Tibial nerve (tissue), 4 donors: ENCODE results near the gene B3GNT4.
"Not testable (repeated sequence)": the region's sequence is repeated elsewhere in the genome, so short reads cannot be mapped to it uniquely, and the experiment has no call there.

Source experiments
- EP300 ChIP-seq, 2 donors: sonication (generic); formaldehyde crosslinking; IDR thresholded peaks; one replicate each; pipeline ENCODE4 v1.6.1; 2017; ENCODE audit warnings: antibody characterized with exemption in 2 of 2, mild to moderate bottlenecking in 1 of 2
- POLR2A ChIP-seq, 2 donors: fragments of 450-650 bp; IDR thresholded peaks; one replicate each; pipeline ENCODE4 v1.6.1; 2017; ENCODE audit warnings: antibody characterized with exemption in 2 of 2, mild to moderate bottlenecking in 2 of 2, moderate library complexity in 2 of 2
- TF ChIP-seq, protein P1 (sequence below), 5 experiments: fragments of 200-600 bp in 3 of 5; fragments of 450-650 bp in 2 of 5; sonication (generic) in 3 of 5; IDR thresholded peaks; one replicate each; pipeline ENCODE4 v1.5.1; 2016 to 2019; ENCODE audit warnings: antibody characterized with exemption in 5 of 5, mild to moderate bottlenecking in 3 of 5, moderate library complexity in 2 of 5

DNA sequence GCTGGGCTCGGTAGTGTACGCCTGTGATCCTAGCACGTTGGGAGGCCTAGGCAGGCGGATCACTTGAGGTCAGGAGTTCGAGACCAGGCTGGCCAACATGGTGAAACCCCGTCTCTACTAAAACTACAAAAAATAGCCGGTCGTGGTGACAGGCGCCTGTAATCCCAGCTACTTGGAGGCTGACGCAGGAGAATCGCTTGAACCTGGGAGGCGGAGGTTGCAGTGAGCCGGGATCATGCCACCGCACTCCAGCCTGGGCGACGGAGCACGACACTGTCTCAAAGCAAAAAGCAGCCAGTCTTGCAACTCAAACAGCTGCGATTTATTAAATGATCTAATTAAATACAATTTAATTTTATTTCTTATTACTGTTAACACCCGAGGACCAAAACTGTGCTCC is 698 bp upstream of the B3GNT4 start:
- TF ChIP-seq, protein P1, sequence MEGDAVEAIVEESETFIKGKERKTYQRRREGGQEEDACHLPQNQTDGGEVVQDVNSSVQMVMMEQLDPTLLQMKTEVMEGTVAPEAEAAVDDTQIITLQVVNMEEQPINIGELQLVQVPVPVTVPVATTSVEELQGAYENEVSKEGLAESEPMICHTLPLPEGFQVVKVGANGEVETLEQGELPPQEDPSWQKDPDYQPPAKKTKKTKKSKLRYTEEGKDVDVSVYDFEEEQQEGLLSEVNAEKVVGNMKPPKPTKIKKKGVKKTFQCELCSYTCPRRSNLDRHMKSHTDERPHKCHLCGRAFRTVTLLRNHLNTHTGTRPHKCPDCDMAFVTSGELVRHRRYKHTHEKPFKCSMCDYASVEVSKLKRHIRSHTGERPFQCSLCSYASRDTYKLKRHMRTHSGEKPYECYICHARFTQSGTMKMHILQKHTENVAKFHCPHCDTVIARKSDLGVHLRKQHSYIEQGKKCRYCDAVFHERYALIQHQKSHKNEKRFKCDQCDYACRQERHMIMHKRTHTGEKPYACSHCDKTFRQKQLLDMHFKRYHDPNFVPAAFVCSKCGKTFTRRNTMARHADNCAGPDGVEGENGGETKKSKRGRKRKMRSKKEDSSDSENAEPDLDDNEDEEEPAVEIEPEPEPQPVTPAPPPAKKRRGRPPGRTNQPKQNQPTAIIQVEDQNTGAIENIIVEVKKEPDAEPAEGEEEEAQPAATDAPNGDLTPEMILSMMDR (IDR thresholded peaks at IDR 0.05) = not testable (repeated sequence)
- not testable (repeated sequence) for TF ChIP-seq EP300, POLR2A (IDR thresholded peaks at IDR 0.05)
